ENCODE data around the gene ADGRD2.
A peak's percentile ranks its signal among the peaks of the same experiment; 100 is the strongest.

ADGRD2 gene

GRCh38 chr9:124511426-124511840 is 61.2 kb downstream of the ADGRD2 start:
- peak; percentile 42 for DNase-seq (ENCODE audit: low spot score)

- no peak for DNase-seq (ENCODE audit: low spot score)
Observed at GRCh38 chr9:124511891-124512805, 61.9 kb downstream of the ADGRD2 start.

- no peak for DNase-seq (ENCODE audit: low spot score)
Observed at GRCh38 chr9:124512806-124513204, 62.6 kb downstream of the ADGRD2 start.

- DNase-seq (ENCODE audit: low spot score), result no peak
Observed at GRCh38 chr9:124513376-124513994, 63.2 kb downstream of the ADGRD2 start.

GRCh38 chr9:124514125-124514524 is 63.9 kb downstream of the ADGRD2 start:
- no peak for DNase-seq (ENCODE audit: low spot score)

GRCh38 chr9:124514874-124515273 is 64.6 kb downstream of the ADGRD2 start:
- no peak for DNase-seq (ENCODE audit: low spot score)

- no peak for DNase-seq (ENCODE audit: low spot score)
Observed at GRCh38 chr9:124517600-124517999, 67.3 kb downstream of the ADGRD2 start.

- no peak for DNase-seq (ENCODE audit: low spot score)
Observed at GRCh38 chr9:124518116-124518515, 67.9 kb downstream of the ADGRD2 start.

GRCh38 chr9:124520206-124520596 is 70.0 kb downstream of the ADGRD2 start:
- no peak for DNase-seq (ENCODE audit: low spot score)

- no peak for DNase-seq (ENCODE audit: low spot score)
Observed at GRCh38 chr9:124521142-124521541, 70.9 kb downstream of the ADGRD2 start.

GRCh38 chr9:124522121-124523098 is 72.2 kb downstream of the ADGRD2 start:
- peak; percentile 22 for DNase-seq (ENCODE audit: low spot score)

- no peak for DNase-seq (ENCODE audit: low spot score)
Observed at GRCh38 chr9:124526174-124526573, 75.9 kb downstream of the ADGRD2 start.

- no peak for DNase-seq (ENCODE audit: low spot score)
Observed at GRCh38 chr9:124527781-124528180, 77.5 kb downstream of the ADGRD2 start.

Data from cerebellar cortex (tissue), 1 donor.